SK-N-SH treated with all-trans-retinoic acid at 6 μM for 48 hours (cell line): ENCODE results near the gene RASAL2.
A peak's percentile ranks its signal among the peaks of the same experiment; 100 is the strongest.

ENCODE experiments used
- ATAC-seq: fragments of 200-7000 bp; cut with Tn5 transposase; 3 replicates; pipeline ENCODE4 v1.9.1; 2020; ENCODE audit warnings: mild to moderate bottlenecking, moderate library complexity
- ARNTL ChIP-seq: fragments of 450-650 bp; formaldehyde crosslinking; IDR thresholded peaks from 2 replicates; pipeline ENCODE4 v1.5.0; 2020; ENCODE audit warnings: low read depth, mild to moderate bottlenecking, moderate library complexity, borderline replicate concordance
- BACH2 ChIP-seq: fragments of 250-450 bp; sonication (Bioruptor Pico); IDR thresholded peaks from 2 replicates; pipeline ENCODE4 v1.9.0; 2021; ENCODE audit warnings: mild to moderate bottlenecking, borderline replicate concordance
- CSDC2 ChIP-seq: fragments of 250-450 bp; sonication (Bioruptor Pico); IDR thresholded peaks from 2 replicates; pipeline ENCODE4 v1.5.0; 2020; ENCODE audit warnings: mild to moderate bottlenecking, moderate library complexity
- GLIS3 ChIP-seq: fragments of 250-450 bp; sonication (Bioruptor Pico); IDR thresholded peaks from 2 replicates; pipeline ENCODE4 v1.5.0; 2020; ENCODE audit warnings: mild to moderate bottlenecking, moderate library complexity
- ISL1 ChIP-seq: fragments of 250-450 bp; sonication (Bioruptor Pico); IDR thresholded peaks from 2 replicates; pipeline ENCODE4 v2.1.2; 2022; ENCODE audit warnings: mild to moderate bottlenecking, moderate library complexity
- PPARA ChIP-seq: fragments of 250-450 bp; sonication (Bioruptor Pico); IDR thresholded peaks from 2 replicates; pipeline ENCODE4 v1.5.0; 2020; ENCODE audit warnings: mild to moderate bottlenecking, borderline replicate concordance
- SNAI2 ChIP-seq: fragments of 250-450 bp; sonication (Bioruptor Pico); IDR thresholded peaks from 2 replicates; pipeline ENCODE4 v1.5.0; 2020; ENCODE audit warnings: mild to moderate bottlenecking, moderate library complexity
- TCF4 ChIP-seq: fragments of 250-450 bp; sonication (Bioruptor Pico); IDR thresholded peaks from 2 replicates; pipeline ENCODE4 v1.8.0; 2021; ENCODE audit warnings: mild to moderate bottlenecking, moderate library complexity, borderline replicate concordance
- TOX ChIP-seq: fragments of 250-450 bp; sonication (Bioruptor Pico); IDR thresholded peaks from 2 replicates; pipeline ENCODE4 v1.8.0; 2021; ENCODE audit warnings: mild to moderate bottlenecking, moderate library complexity, borderline replicate concordance
- ZC3H10 ChIP-seq: fragments of 250-450 bp; sonication (Bioruptor Pico); IDR thresholded peaks from 2 replicates; pipeline ENCODE4 v1.5.1; 2021; ENCODE audit warnings: mild to moderate bottlenecking, moderate library complexity
- ZFP3 ChIP-seq: fragments of 250-450 bp; sonication (Bioruptor Pico); IDR thresholded peaks from 2 replicates; pipeline ENCODE4 v1.5.0; 2020; ENCODE audit warnings: mild to moderate bottlenecking, moderate library complexity
- ZNF565 ChIP-seq: fragments of 450-650 bp; formaldehyde crosslinking; conservative IDR thresholded peaks from 2 replicates; pipeline ENCODE4 v1.5.0; 2020; ENCODE audit warnings: low read depth, mild to moderate bottlenecking, moderate library complexity
- ZNF70 ChIP-seq: fragments of 450-650 bp; formaldehyde crosslinking; IDR thresholded peaks from 2 replicates; pipeline ENCODE4 v1.5.0; 2020; ENCODE audit warnings: mild to moderate bottlenecking, moderate library complexity
- ZNF8 ChIP-seq: fragments of 450-650 bp; formaldehyde crosslinking; IDR thresholded peaks from 2 replicates; pipeline ENCODE4 v1.5.0; 2020; ENCODE audit warnings: mild to moderate bottlenecking, moderate library complexity
- TF ChIP-seq, protein P1 (sequence below): fragments of 250-450 bp; sonication (Bioruptor Pico); IDR thresholded peaks from 2 replicates; pipeline ENCODE4 v1.8.0; 2021; ENCODE audit warnings: low read depth, mild to moderate bottlenecking, moderate library complexity, borderline replicate concordance
- TF ChIP-seq, protein P2 (sequence below): fragments of 250-450 bp; sonication (Bioruptor Pico); IDR thresholded peaks from 2 replicates; pipeline ENCODE4 v1.5.1; 2020; ENCODE audit warnings: low read depth, mild to moderate bottlenecking, moderate library complexity
- TF ChIP-seq, protein P3 (sequence below): fragments of 250-450 bp; sonication (Bioruptor Pico); IDR thresholded peaks from 2 replicates; pipeline ENCODE4 v1.5.0; 2020; ENCODE audit warnings: mild to moderate bottlenecking, moderate library complexity

RASAL2 gene

DNA sequence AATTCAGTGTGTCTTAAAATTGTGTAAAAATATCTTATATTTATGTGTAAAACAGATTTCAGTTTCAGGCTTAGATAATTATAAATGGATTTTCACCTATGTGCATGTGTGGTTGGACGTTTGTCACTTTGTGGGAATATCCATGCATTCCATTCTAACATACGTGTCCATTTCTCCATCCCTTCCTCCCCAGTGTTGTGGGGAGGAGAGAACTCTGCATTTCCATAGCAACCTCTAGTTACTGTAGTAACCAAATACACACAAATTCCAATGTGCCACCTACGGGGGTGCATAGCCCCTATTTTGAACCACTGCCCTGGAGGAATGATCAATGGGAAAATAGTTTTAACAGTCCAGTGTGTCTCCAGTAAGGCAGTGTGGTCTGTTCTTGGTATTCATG is 79.0 kb downstream of the RASAL2 start (continued):
- TF ChIP-seq, protein P1, sequence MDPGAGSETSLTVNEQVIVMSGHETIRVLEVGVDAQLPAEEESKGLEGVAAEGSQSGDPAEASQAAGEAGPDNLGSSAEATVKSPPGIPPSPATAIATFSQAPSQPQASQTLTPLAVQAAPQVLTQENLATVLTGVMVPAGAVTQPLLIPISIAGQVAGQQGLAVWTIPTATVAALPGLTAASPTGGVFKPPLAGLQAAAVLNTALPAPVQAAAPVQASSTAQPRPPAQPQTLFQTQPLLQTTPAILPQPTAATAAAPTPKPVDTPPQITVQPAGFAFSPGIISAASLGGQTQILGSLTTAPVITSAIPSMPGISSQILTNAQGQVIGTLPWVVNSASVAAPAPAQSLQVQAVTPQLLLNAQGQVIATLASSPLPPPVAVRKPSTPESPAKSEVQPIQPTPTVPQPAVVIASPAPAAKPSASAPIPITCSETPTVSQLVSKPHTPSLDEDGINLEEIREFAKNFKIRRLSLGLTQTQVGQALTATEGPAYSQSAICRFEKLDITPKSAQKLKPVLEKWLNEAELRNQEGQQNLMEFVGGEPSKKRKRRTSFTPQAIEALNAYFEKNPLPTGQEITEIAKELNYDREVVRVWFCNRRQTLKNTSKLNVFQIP (CRISPR knock-in tag) = no peak
- TF ChIP-seq ISL1 (CRISPR knock-in tag) (no peak), TCF4 (CRISPR knock-in tag) (no peak), GLIS3 (CRISPR knock-in tag) (no peak), PPARA (CRISPR knock-in tag) (no peak), ZNF8 (CRISPR knock-in tag) (no peak)
- TF ChIP-seq, all 23 proteins: peak for 0

DNA sequence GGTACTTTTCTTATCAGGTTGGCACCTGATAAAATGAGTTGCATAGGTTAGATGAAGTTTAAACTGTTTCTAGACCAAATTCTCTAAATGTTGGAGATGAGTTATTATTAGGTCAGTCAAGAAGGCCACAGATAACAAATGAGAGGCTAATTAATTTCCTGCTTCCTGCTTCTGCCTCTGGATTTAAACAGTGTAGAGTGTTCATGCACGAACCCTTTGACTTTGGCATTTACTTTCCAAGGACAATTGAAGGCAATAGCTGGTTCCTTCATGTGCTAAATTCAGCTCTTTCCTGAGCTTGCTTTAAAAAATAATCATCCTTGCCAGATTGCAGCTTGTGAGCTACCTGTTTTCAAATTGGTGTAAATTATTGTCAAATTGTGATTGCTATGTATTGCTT is 80.6 kb downstream of the RASAL2 start:
- ATAC-seq = peak; percentile 47; the same call in 1 of the 3 replicates
- TF ChIP-seq ZNF8 (CRISPR knock-in tag) (no peak), ZNF565 (CRISPR knock-in tag) (no peak), ZC3H10 (CRISPR knock-in tag) (no peak), PPARA (CRISPR knock-in tag) (no peak), ZNF70 (CRISPR knock-in tag) (no peak), SNAI2 (no peak), TCF4 (CRISPR knock-in tag) (no peak)

DNA sequence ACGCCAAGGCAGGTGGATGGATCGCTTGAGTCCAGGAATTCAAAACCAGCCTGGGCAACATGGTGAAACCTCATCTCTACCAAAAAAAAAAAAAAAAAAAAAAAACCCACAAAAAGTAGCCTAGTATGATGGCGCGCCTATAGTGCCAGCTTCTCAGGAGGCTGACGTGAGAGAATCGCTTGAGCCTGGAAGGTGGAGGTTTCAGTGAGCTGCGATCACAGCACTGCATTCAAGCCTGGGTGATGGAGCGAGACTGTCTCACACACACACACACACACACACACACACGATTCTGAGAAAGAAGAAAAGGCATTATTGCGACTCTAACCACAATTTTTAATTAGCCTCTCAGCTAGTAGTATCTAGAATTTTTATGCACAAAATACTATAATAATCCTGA is 86.5 kb downstream of the RASAL2 start:
- TF ChIP-seq PPARA (CRISPR knock-in tag) (no peak), GLIS3 (CRISPR knock-in tag) (no peak)
- TF ChIP-seq, protein P2, sequence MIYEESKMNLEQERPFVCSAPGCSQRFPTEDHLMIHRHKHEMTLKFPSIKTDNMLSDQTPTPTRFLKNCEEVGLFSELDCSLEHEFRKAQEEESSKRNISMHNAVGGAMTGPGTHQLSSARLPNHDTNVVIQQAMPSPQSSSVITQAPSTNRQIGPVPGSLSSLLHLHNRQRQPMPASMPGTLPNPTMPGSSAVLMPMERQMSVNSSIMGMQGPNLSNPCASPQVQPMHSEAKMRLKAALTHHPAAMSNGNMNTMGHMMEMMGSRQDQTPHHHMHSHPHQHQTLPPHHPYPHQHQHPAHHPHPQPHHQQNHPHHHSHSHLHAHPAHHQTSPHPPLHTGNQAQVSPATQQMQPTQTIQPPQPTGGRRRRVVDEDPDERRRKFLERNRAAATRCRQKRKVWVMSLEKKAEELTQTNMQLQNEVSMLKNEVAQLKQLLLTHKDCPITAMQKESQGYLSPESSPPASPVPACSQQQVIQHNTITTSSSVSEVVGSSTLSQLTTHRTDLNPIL = no peak
- no peak for ATAC-seq

DNA sequence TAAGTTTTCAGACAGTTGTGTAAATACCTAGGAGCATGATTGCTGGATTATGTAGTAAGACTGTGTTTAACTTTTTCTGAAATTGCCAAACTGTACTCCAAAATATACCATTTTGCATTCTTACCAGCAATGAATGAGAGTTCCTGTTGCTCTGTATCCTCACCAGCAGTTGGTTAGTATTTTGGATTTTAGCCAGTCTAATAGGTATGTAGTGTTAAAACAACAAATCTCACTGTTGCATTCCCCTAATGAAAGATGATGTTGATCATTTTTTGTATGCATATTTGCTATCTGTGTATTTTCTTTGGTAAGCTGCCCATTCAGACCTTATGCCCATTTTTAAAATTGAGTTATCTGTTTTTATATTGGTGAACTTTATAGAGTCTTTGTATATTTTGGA is 89.9 kb downstream of the RASAL2 start:
- ATAC-seq = no peak
- TF ChIP-seq, protein P2 = no peak
- no peak for TF ChIP-seq ZFP3
- no peak for TF ChIP-seq SNAI2
- no peak for TF ChIP-seq TOX (CRISPR knock-in tag)

DNA sequence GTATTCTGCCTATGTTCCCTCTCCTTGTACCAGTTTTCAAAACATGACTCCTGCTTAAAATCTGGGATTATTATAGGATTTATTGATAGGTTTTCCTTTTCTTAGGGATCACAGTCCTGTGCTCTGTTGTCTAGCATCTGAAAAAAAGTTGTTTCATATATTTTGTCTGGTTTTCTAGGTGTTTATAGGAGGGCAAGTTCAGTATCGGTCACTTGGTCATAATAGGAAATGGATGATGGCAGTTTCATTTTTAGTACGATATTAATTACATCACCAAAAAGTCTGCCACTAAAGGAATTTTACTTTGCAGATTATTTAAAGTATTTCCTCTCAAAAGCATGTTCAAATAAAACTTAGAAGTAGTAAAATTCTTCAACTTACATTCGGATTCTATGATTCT is 94.4 kb downstream of the RASAL2 start:
- no peak for ATAC-seq
- TF ChIP-seq GLIS3 (CRISPR knock-in tag) (no peak), SNAI2 (no peak), ZC3H10 (CRISPR knock-in tag) (no peak), ARNTL (CRISPR knock-in tag) (no peak), ZNF565 (CRISPR knock-in tag) (no peak)
- TF ChIP-seq, protein P3, sequence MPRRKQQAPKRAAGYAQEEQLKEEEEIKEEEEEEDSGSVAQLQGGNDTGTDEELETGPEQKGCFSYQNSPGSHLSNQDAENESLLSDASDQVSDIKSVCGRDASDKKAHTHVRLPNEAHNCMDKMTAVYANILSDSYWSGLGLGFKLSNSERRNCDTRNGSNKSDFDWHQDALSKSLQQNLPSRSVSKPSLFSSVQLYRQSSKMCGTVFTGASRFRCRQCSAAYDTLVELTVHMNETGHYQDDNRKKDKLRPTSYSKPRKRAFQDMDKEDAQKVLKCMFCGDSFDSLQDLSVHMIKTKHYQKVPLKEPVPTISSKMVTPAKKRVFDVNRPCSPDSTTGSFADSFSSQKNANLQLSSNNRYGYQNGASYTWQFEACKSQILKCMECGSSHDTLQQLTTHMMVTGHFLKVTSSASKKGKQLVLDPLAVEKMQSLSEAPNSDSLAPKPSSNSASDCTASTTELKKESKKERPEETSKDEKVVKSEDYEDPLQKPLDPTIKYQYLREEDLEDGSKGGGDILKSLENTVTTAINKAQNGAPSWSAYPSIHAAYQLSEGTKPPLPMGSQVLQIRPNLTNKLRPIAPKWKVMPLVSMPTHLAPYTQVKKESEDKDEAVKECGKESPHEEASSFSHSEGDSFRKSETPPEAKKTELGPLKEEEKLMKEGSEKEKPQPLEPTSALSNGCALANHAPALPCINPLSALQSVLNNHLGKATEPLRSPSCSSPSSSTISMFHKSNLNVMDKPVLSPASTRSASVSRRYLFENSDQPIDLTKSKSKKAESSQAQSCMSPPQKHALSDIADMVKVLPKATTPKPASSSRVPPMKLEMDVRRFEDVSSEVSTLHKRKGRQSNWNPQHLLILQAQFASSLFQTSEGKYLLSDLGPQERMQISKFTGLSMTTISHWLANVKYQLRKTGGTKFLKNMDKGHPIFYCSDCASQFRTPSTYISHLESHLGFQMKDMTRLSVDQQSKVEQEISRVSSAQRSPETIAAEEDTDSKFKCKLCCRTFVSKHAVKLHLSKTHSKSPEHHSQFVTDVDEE (CRISPR knock-in tag) = no peak
- TF ChIP-seq, protein P2 = no peak

DNA sequence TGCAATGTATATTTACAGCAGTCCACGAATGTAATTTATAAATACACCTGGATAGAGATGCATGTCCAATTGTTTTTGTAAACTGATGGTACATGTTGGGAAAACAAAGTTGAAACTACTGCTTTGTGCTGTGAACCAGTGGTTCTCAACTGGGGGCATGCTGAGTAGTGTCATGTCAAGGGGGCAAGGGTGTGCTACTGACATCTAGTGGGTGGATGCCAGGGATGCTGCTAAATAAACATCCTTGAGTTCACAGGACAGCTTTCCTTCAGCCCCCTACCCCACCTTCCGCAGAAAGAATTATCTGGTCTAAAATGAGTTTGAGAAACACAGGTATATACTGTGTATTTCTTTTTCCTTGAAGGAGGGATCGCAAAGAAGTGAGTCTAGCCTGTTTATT is 95.9 kb downstream of the RASAL2 start:
- ATAC-seq = peak; percentile 92
- TF ChIP-seq ZFP3 (no peak), BACH2 (CRISPR knock-in tag) (no peak), GLIS3 (CRISPR knock-in tag) (no peak), ZNF565 (CRISPR knock-in tag) (no peak), PPARA (CRISPR knock-in tag) (no peak), ISL1 (CRISPR knock-in tag) (no peak), CSDC2 (CRISPR knock-in tag) (no peak), TCF4 (CRISPR knock-in tag) (no peak), TOX (CRISPR knock-in tag) (no peak), ARNTL (CRISPR knock-in tag) (no peak)
- TF ChIP-seq, protein P1 (CRISPR knock-in tag) = no peak
- TF ChIP-seq, protein P3 (CRISPR knock-in tag) = no peak
